ENCODE data around the gene SMIM38.

DNA sequence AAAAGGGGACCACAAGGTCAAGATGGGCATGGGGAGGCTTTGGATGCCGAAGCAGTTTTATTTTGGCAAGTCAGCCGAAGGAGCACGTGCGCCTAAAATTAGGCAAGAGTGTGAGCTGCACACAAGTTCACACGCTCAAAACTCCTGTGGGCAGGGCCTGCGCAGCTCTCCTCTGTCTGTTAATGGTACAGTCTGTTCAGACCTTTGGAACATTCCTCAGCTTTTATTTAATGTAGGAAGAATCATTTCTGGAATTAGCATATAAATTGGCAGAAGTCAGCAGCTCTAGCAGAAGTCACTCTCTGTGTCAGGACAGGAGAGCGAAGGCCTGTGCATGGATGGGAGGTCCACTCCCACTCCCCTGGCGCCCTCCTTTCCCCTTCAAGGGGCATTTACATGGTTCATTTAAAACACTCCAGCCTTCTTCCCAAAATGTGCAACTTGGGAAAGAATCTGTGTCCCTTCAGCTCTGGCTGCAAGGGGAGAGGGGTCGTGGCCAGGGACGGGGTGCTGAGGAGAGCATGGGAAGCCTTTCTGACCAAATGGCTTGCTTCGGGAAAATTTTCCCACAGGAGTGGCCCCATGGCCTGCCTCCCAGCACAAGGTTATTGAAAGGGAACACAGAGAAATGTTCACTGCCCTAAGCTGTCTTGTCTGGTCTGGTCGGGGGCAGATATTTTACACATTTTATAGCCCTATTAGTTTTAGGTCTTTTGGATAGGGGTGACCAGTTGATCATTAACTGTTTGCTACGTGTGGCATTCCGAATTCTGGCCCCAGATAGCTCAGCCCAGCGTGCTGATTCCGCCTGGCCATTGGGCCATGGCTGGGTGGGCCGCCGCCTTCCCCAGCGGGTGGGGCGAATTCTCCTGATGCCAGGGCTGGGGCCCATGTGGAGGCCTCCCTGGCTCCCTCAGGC, 43.9 kb upstream of the SMIM38 start:
- TF ChIP-seq CTCF (IDR thresholded peaks at IDR 0.05; ENCODE audit: borderline replicate concordance, extremely low read depth, low read length, poor library complexity, severe bottlenecking) = no peak
- TF ChIP-seq EZH2 (IDR thresholded peaks at IDR 0.05; ENCODE audit: borderline replicate concordance, low read depth, low read length, severe bottlenecking) = no peak

Data from DND-41 (cell line).